Progenitor cell of endocrine pancreas (in vitro differentiated cells): ENCODE results near the gene ERBB4. TPM values are rescaled to one million over a fixed set of nuclear protein-coding genes. Genes with fewer than 3 reads are reported as not detected.

ENCODE experiments used
- DNase-seq: peaks from one replicate; pipeline ENCODE4 v3.0.0; 2021; ENCODE audit warnings: low spot score; ENCODE audit not compliant: unreplicated experiment
- H3K27ac Mint-ChIP-seq: 2 replicates; pipeline ENCODE4 v1.8.0; 2021; ENCODE audit warnings: mild to moderate bottlenecking, moderate library complexity, mixed read lengths
- H3K27me3 Mint-ChIP-seq: 2 replicates; pipeline ENCODE4 v1.8.0; 2021; ENCODE audit warnings: mixed read lengths
- H3K36me3 Mint-ChIP-seq: 2 replicates; pipeline ENCODE4 v1.8.0; 2022; ENCODE audit warnings: mixed read lengths; ENCODE audit not compliant: insufficient read depth
- H3K4me1 Mint-ChIP-seq: 2 replicates; pipeline ENCODE4 v1.8.0; 2021; ENCODE audit warnings: low read depth, mixed read lengths
- H3K4me3 Mint-ChIP-seq: 2 replicates; pipeline ENCODE4 v1.8.0; 2021; ENCODE audit warnings: low read depth, mild to moderate bottlenecking, moderate library complexity, mixed read lengths
- H3K9me3 Mint-ChIP-seq: 2 replicates; pipeline ENCODE4 v1.8.0; 2021; ENCODE audit warnings: low read depth, mixed read lengths
- total RNA-seq: library from RNA; stranded (reverse); gene quantifications from 2 replicates; pipeline ENCODE4 v1.2.1, GENCODE V29; 2021
- TF ChIP-seq, protein P1 (sequence below): fragments of 200-600 bp; sonication (generic); IDR thresholded peaks from one replicate; pipeline ENCODE4 v1.5.0; 2021; ENCODE audit warnings: antibody characterized with exemption, mild to moderate bottlenecking; ENCODE audit not compliant: unreplicated experiment

Gene ERBB4
- total RNA-seq, 1 donor from 2014 or later, result 43.8 TPM

DNA sequence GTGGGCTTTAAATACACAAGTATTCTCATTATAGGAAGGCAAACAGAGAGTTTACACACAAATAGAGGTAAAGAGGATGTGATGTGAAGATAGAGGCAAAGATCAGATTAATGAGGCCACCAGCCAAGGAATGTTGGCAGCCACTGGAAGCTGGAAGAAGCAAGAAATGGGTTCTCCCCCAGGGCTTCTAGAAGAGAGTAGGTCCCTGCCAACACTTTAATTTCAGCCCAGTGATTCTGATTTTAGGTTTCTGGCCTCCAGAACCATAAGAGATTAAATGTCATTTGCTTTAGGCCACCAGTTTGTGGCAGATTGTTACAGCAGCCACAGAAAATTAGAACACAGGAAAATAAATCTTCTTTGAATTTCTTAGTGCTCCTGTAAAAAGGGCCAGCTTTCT is 1065.5 kb downstream of the ERBB4 start:
- Mint-ChIP-seq H3K4me3 (no peak overlapping the region), H3K27me3 (no peaks in the 10 kb centered on the region), H3K27ac (no peak overlapping the region), H3K4me1 (peaks cover 9% of the 10 kb centered on the region), H3K9me3 (peaks cover 19% of the 10 kb centered on the region), H3K36me3 (peaks cover 2% of the 10 kb centered on the region)
- TF ChIP-seq, protein P1, sequence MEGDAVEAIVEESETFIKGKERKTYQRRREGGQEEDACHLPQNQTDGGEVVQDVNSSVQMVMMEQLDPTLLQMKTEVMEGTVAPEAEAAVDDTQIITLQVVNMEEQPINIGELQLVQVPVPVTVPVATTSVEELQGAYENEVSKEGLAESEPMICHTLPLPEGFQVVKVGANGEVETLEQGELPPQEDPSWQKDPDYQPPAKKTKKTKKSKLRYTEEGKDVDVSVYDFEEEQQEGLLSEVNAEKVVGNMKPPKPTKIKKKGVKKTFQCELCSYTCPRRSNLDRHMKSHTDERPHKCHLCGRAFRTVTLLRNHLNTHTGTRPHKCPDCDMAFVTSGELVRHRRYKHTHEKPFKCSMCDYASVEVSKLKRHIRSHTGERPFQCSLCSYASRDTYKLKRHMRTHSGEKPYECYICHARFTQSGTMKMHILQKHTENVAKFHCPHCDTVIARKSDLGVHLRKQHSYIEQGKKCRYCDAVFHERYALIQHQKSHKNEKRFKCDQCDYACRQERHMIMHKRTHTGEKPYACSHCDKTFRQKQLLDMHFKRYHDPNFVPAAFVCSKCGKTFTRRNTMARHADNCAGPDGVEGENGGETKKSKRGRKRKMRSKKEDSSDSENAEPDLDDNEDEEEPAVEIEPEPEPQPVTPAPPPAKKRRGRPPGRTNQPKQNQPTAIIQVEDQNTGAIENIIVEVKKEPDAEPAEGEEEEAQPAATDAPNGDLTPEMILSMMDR, result no peak
- no peak for DNase-seq

DNA sequence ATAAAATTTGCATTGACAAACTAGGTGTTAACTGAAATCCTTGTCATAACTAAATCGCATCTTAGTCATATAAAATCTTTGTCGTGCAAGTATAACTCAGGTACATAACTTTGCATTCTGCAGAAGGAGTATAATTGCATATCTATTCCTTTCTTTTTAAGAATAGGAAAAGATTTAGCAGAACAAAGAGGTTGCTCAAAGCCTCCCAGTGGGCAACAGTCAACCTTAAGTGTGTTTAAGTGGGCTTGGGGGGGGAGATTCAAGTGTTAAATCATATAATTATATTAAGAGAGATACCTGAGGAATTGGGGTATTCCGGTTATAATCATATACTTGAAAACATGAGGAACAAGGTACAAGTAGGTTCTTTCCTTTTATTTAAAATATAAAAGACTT is 1068.9 kb downstream of the ERBB4 start:
- no peak for DNase-seq
- Mint-ChIP-seq H3K4me1 (peaks cover 10% of the 10 kb centered on the region), H3K27ac (no peak overlapping the region), H3K9me3 (peaks cover 14% of the 10 kb centered on the region), H3K4me3 (no peak overlapping the region), H3K36me3 (peaks cover 2% of the 10 kb centered on the region), H3K27me3 (no peaks in the 10 kb centered on the region)
- TF ChIP-seq, protein P1, result no peak

DNA sequence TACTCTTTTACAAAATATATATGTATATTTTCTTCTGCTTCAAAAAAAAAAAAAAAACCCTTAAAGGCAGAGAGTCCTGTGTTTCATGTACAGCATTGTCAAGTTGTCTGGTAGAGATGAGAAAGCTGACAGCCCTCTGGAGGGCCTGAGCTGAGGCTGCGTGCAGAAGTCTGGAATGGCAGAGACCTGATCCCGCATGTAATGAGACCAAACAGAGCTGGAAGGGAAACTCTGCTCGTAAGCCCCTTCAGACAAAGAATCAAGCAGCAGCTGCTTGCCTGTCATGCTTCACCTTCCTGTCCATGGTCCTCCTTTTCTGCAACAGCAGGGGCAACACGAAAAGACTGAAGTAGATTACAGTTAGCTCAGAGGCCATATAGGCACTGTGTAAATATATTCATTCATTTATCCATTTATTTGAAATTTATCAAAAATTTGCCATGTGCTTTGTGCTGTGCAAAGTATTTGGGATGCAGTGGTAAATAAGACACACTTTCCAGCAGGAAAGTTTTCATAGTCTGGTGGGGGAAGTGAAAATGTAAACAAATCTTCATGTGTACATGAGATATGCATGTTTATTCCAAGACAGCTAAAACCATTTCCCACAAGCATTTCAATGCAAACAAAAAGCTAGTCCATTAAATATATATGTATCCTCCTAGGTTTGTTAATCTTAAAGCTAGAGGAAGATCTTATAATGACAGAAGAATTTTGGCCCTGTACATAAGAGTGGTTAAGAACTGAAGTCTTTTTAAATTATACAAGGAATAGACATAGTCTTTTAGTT is 1069.5 kb downstream of the ERBB4 start:
- Mint-ChIP-seq H3K4me3 (no peak overlapping the region), H3K36me3 (peaks cover 2% of the 10 kb centered on the region), H3K27ac (no peak overlapping the region), H3K4me1 (peaks cover 10% of the 10 kb centered on the region), H3K27me3 (no peaks in the 10 kb centered on the region), H3K9me3 (peaks cover 11% of the 10 kb centered on the region)
- TF ChIP-seq, protein P1, result no peak
- DNase-seq, result no peak

DNA sequence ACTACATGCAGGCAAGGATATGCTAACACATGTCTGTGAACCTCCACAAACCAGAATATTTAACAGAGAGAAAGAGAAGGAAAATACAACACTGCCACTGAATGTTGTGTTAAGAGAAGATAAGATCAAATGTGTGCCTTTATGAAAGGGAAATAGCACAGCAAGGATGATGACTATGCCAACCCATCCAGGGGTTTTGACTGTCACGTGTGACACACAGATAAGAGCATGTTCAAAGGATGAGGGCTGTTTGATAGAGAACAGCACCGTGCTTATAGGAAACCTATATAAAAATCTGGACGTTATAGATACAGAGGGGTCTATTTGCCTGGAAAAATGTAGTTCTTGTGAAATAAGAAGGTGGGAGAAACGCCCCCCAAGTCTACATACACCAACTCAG is 1070.4 kb downstream of the ERBB4 start:
- TF ChIP-seq, protein P1, result no peak
- Mint-ChIP-seq H3K4me1 (peaks cover 10% of the 10 kb centered on the region), H3K9me3 (peaks cover 9% of the 10 kb centered on the region), H3K27ac (no peak overlapping the region), H3K4me3 (no peak overlapping the region), H3K36me3 (peaks cover 2% of the 10 kb centered on the region), H3K27me3 (no peaks in the 10 kb centered on the region)
- no peak for DNase-seq

DNA sequence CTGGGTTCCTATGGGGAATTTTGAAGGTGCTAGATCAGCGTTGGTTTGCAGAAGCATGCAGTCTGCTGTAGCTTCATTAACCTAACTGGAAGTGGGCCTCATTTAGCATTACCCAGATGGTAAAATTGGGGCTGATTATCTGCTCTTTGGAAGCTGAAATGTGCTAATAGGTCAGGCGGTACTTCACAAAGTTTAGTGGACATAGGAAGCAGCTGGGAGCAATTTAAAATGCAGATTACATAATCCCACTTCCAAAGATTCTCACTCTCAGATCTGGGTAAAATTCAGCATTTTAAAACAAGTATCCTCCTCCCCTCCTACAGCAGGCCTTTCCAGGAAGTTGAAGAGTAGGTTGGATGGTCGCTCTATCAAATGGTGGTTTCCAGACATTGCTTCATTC is 1075.2 kb downstream of the ERBB4 start:
- peaks cover 2% of the 10 kb centered on the region for H3K9me3 Mint-ChIP-seq
- peaks cover 2% of the 10 kb centered on the region for H3K36me3 Mint-ChIP-seq
- H3K27me3 Mint-ChIP-seq, result no peaks in the 10 kb centered on the region
- no peak for DNase-seq
- TF ChIP-seq, protein P1, result no peak
- H3K4me3 Mint-ChIP-seq, result no peak overlapping the region
- no peak overlapping the region for H3K27ac Mint-ChIP-seq
- H3K4me1 Mint-ChIP-seq, result peaks cover 1% of the 10 kb centered on the region
